Nephron progenitor cell (in vitro differentiated cells): ENCODE results near the gene MACROD2.
A peak's percentile ranks its signal among the peaks of the same experiment; 100 is the strongest.

Source experiments
- DNase-seq: peaks from one replicate; pipeline ENCODE4 v3.0.0; 2021
- H3K27ac Mint-ChIP-seq: 2 replicates; pipeline ENCODE4 v1.8.0; 2021; ENCODE audit warnings: mild to moderate bottlenecking, moderate library complexity, mixed read lengths
- H3K27me3 Mint-ChIP-seq: 2 replicates; pipeline ENCODE4 v1.8.0; 2021; ENCODE audit warnings: mild to moderate bottlenecking, low read depth, mixed read lengths; ENCODE audit not compliant: poor library complexity
- H3K36me3 Mint-ChIP-seq: 2 replicates; pipeline ENCODE4 v1.8.0; 2021; ENCODE audit warnings: low read depth, mixed read lengths
- H3K4me1 Mint-ChIP-seq: 2 replicates; pipeline ENCODE4 v1.8.0; 2021; ENCODE audit warnings: mixed read lengths
- H3K4me3 Mint-ChIP-seq: 2 replicates; pipeline ENCODE4 v1.8.0; 2021; ENCODE audit warnings: mild to moderate bottlenecking, moderate library complexity, mixed read lengths
- H3K9me3 Mint-ChIP-seq: 2 replicates; pipeline ENCODE4 v1.8.0; 2021; ENCODE audit warnings: mild to moderate bottlenecking, moderate library complexity, mixed read lengths
- CTCF ChIP-seq: fragments of 200-600 bp; sonication (generic); IDR thresholded peaks from 2 replicates; pipeline ENCODE4 v1.5.0; 2021; ENCODE audit warnings: antibody characterized with exemption

Gene MACROD2

GRCh38 chr20:14991023-14991422 is 995.7 kb downstream of the MACROD2 start:
- DNase-seq = no peak
- Mint-ChIP-seq H3K27me3 (peaks cover 5% of the 10 kb centered on the region), H3K4me3 (no peak overlapping the region), H3K4me1 (peaks cover 19% of the 10 kb centered on the region), H3K36me3 (no peaks in the 10 kb centered on the region), H3K27ac (peak overlapping the region; percentile 11), H3K9me3 (peaks cover 5% of the 10 kb centered on the region)
- TF ChIP-seq CTCF = no peak

- no peak overlapping the region for H3K4me3 Mint-ChIP-seq
- H3K36me3 Mint-ChIP-seq = no peaks in the 10 kb centered on the region
- peaks cover 5% of the 10 kb centered on the region for H3K27me3 Mint-ChIP-seq
- DNase-seq = no peak
- no peak overlapping the region for H3K27ac Mint-ChIP-seq
- TF ChIP-seq CTCF = no peak
- H3K9me3 Mint-ChIP-seq = peaks cover 10% of the 10 kb centered on the region
- peaks cover 12% of the 10 kb centered on the region for H3K4me1 Mint-ChIP-seq
Measured at GRCh38 chr20:14992153-14992552, 996.8 kb downstream of the MACROD2 start.

- no peak for DNase-seq
- Mint-ChIP-seq H3K9me3 (peaks cover 15% of the 10 kb centered on the region), H3K4me1 (peaks cover 12% of the 10 kb centered on the region), H3K4me3 (no peak overlapping the region), H3K27ac (peak overlapping the region; percentile 6), H3K36me3 (peaks cover 4% of the 10 kb centered on the region), H3K27me3 (peaks cover 5% of the 10 kb centered on the region)
- no peak for TF ChIP-seq CTCF
Measured at GRCh38 chr20:14992961-14993360, 997.6 kb downstream of the MACROD2 start.

- Mint-ChIP-seq H3K4me1 (no peaks in the 10 kb centered on the region), H3K4me3 (no peak overlapping the region), H3K9me3 (peaks cover 33% of the 10 kb centered on the region), H3K27me3 (peaks cover 5% of the 10 kb centered on the region), H3K27ac (no peak overlapping the region), H3K36me3 (peaks cover 4% of the 10 kb centered on the region)
- DNase-seq = no peak
- TF ChIP-seq CTCF = no peak
Measured at GRCh38 chr20:14996883-14997672, 1001.8 kb downstream of the MACROD2 start.

GRCh38 chr20:14997791-14998190 is 1002.5 kb downstream of the MACROD2 start:
- no peak overlapping the region for H3K27ac Mint-ChIP-seq
- H3K9me3 Mint-ChIP-seq = peaks cover 33% of the 10 kb centered on the region
- H3K4me3 Mint-ChIP-seq = no peak overlapping the region
- H3K27me3 Mint-ChIP-seq = peaks cover 5% of the 10 kb centered on the region
- TF ChIP-seq CTCF = no peak
- no peak for DNase-seq
- H3K36me3 Mint-ChIP-seq = peaks cover 4% of the 10 kb centered on the region
- H3K4me1 Mint-ChIP-seq = no peaks in the 10 kb centered on the region
